HEK293 (cell line): ENCODE results near the gene SYNE3.

Experiments
- CTCF ChIA-PET: fragments of 350-600 bp; formaldehyde crosslinking; extraction: SDS; loops from one replicate; lab custom pipeline; 2021; ENCODE audit warnings: antibody characterized with exemption; lab: Yijun Ruan, JAX
- POLR2A ChIA-PET: fragments of 300-600 bp; formaldehyde crosslinking; extraction: SDS; loops from one replicate; lab custom pipeline; 2020; ENCODE audit warnings: antibody characterized with exemption, inconsistent platforms; lab: Yijun Ruan, JAX
- H3K27ac ChIP-seq: fragments of 200-500 bp; sonication (Bioruptor generic); 2 replicates; pipeline ENCODE4 v1.5.1; 2014; ENCODE audit warnings: low read depth, low read length, control low read depth, inconsistent platforms; ENCODE audit errors: extremely low read depth
- H3K36me3 ChIP-seq, 2 experiments: fragments of 200-500 bp in 1 of 2; sonication (Bioruptor generic) in 1 of 2; 1 replicate in 1 of 2; 2 replicates in 1 of 2; pipeline ENCODE4 v1.5.1; 2014 to 2017; ENCODE audit warnings: inconsistent platforms in 2 of 2, low read length in 2 of 2; ENCODE audit not compliant: control insufficient read depth in 2 of 2, insufficient read depth in 1 of 2
- H3K4me1 ChIP-seq: fragments of 200-500 bp; sonication (Bioruptor generic); 2 replicates; pipeline ENCODE4 v1.5.1; 2014; ENCODE audit warnings: mild to moderate bottlenecking, low read length, inconsistent platforms; ENCODE audit not compliant: control insufficient read depth, insufficient read depth
- H3K4me3 ChIP-seq: 2 replicates; pipeline ENCODE4 v1.5.1; 2011; ENCODE audit warnings: low read depth, mild to moderate bottlenecking, control low read depth, low read length, moderate library complexity
- H3K9me3 ChIP-seq: fragments of 200-500 bp; sonication (Bioruptor generic); 2 replicates; pipeline ENCODE4 v1.5.1; 2014; ENCODE audit warnings: low read depth, low read length, inconsistent platforms; ENCODE audit not compliant: control insufficient read depth, insufficient read depth
- GLIS1 ChIP-seq: fragments of 450-650 bp; formaldehyde crosslinking; IDR thresholded peaks from 2 replicates; pipeline ENCODE4 v1.5.1; 2016; ENCODE audit warnings: missing biosample characterization, missing genetic modification characterization
- IKZF3 ChIP-seq: fragments of 450-650 bp; IDR thresholded peaks from 2 replicates; pipeline ENCODE4 v1.5.0; 2018; ENCODE audit warnings: missing biosample characterization, mild to moderate bottlenecking, missing genetic modification characterization, moderate library complexity
- KLF10 ChIP-seq: fragments of 450-650 bp; IDR thresholded peaks from 2 replicates; pipeline ENCODE4 v1.5.1; 2018; ENCODE audit warnings: missing biosample characterization, mild to moderate bottlenecking, missing genetic modification characterization
- KLF16 ChIP-seq: fragments of 450-650 bp; formaldehyde crosslinking; IDR thresholded peaks from 2 replicates; pipeline ENCODE4 v1.5.1; 2017; ENCODE audit warnings: missing biosample characterization, missing genetic modification characterization
- KLF9 ChIP-seq: fragments of 450-650 bp; formaldehyde crosslinking; IDR thresholded peaks from 2 replicates; pipeline ENCODE4 v1.5.1; 2016; ENCODE audit warnings: missing biosample characterization, missing genetic modification characterization, low read depth
- OSR2 ChIP-seq: fragments of 450-650 bp; formaldehyde crosslinking; IDR thresholded peaks from 2 replicates; pipeline ENCODE4 v1.5.1; 2016; ENCODE audit warnings: missing biosample characterization, missing genetic modification characterization
- PRDM1 ChIP-seq: fragments of 450-650 bp; formaldehyde crosslinking; IDR thresholded peaks from 2 replicates; pipeline ENCODE4; 2016; ENCODE audit warnings: missing biosample characterization, missing genetic modification characterization
- RBAK ChIP-seq: fragments of 450-650 bp; formaldehyde crosslinking; IDR thresholded peaks from 2 replicates; pipeline ENCODE4 v1.5.1; 2016; ENCODE audit warnings: missing biosample characterization, missing genetic modification characterization
- SP2 ChIP-seq: fragments of 450-650 bp; formaldehyde crosslinking; IDR thresholded peaks from 2 replicates; pipeline ENCODE4 v1.5.1; 2016; ENCODE audit warnings: missing biosample characterization, missing genetic modification characterization
- ZBTB17 ChIP-seq: fragments of 450-650 bp; formaldehyde crosslinking; IDR thresholded peaks from 2 replicates; pipeline ENCODE4 v1.5.1; 2016; ENCODE audit warnings: missing biosample characterization, missing genetic modification characterization
- ZBTB20 ChIP-seq: fragments of 450-650 bp; formaldehyde crosslinking; IDR thresholded peaks from 2 replicates; pipeline ENCODE4 v1.5.1; 2016; ENCODE audit warnings: missing biosample characterization, missing genetic modification characterization
- ZBTB48 ChIP-seq: fragments of 450-650 bp; formaldehyde crosslinking; IDR thresholded peaks from 2 replicates; pipeline ENCODE4 v1.5.1; 2016; ENCODE audit warnings: missing biosample characterization, missing genetic modification characterization
- ZNF146 ChIP-seq: fragments of 450-650 bp; formaldehyde crosslinking; IDR thresholded peaks from 2 replicates; pipeline ENCODE4 v1.5.1; 2016; ENCODE audit warnings: missing biosample characterization, missing genetic modification characterization
- ZNF155 ChIP-seq: fragments of 450-650 bp; formaldehyde crosslinking; IDR thresholded peaks from 2 replicates; pipeline ENCODE4 v1.5.1; 2016; ENCODE audit warnings: missing biosample characterization, missing genetic modification characterization
- ZNF157 ChIP-seq: fragments of 450-650 bp; formaldehyde crosslinking; IDR thresholded peaks from 2 replicates; pipeline ENCODE4 v1.5.1; 2016; ENCODE audit warnings: missing biosample characterization, missing genetic modification characterization
- ZNF202 ChIP-seq: fragments of 450-650 bp; formaldehyde crosslinking; IDR thresholded peaks from 2 replicates; pipeline ENCODE4 v1.5.1; 2016; ENCODE audit warnings: missing biosample characterization, missing genetic modification characterization, borderline replicate concordance
- ZNF211 ChIP-seq: fragments of 450-650 bp; formaldehyde crosslinking; IDR thresholded peaks from 2 replicates; pipeline ENCODE4 v1.5.1; 2016; ENCODE audit warnings: low read depth, missing biosample characterization, missing genetic modification characterization
- ZNF239 ChIP-seq: fragments of 450-650 bp; formaldehyde crosslinking; IDR thresholded peaks from 2 replicates; pipeline ENCODE4 v1.5.1; 2016; ENCODE audit warnings: missing biosample characterization, missing genetic modification characterization
- ZNF335 ChIP-seq: fragments of 450-650 bp; formaldehyde crosslinking; conservative IDR thresholded peaks from 2 replicates; pipeline ENCODE4 v1.5.1; 2016; ENCODE audit warnings: missing biosample characterization, missing genetic modification characterization
- ZNF37A ChIP-seq: fragments of 450-650 bp; IDR thresholded peaks from 2 replicates; pipeline ENCODE4 v1.5.1; 2018; ENCODE audit warnings: missing biosample characterization, missing genetic modification characterization
- ZNF426 ChIP-seq: fragments of 450-650 bp; formaldehyde crosslinking; IDR thresholded peaks from 2 replicates; pipeline ENCODE4 v1.5.1; 2017; ENCODE audit warnings: missing biosample characterization, missing genetic modification characterization, mild to moderate bottlenecking, inconsistent platforms, moderate library complexity
- ZNF658 ChIP-seq: fragments of 450-650 bp; formaldehyde crosslinking; IDR thresholded peaks from 2 replicates; pipeline ENCODE4; 2016; ENCODE audit warnings: missing biosample characterization, missing genetic modification characterization
- ZNF791 ChIP-seq: fragments of 450-650 bp; formaldehyde crosslinking; IDR thresholded peaks from 2 replicates; pipeline ENCODE4 v1.5.1; 2016; ENCODE audit warnings: missing biosample characterization, missing genetic modification characterization
- TF ChIP-seq, protein P1 (sequence below): fragments of 450-650 bp; formaldehyde crosslinking; IDR thresholded peaks from 2 replicates; pipeline ENCODE4 v1.5.1; 2016; ENCODE audit warnings: missing biosample characterization, missing genetic modification characterization
- TF ChIP-seq, protein P2 (sequence below): fragments of 450-650 bp; IDR thresholded peaks from 2 replicates; pipeline ENCODE4 v1.5.1; 2018; ENCODE audit warnings: missing biosample characterization, missing genetic modification characterization
- TF ChIP-seq, protein P3 (sequence below): fragments of 450-650 bp; formaldehyde crosslinking; IDR thresholded peaks from 2 replicates; pipeline ENCODE4 v1.5.1; 2016; ENCODE audit warnings: missing biosample characterization, missing genetic modification characterization

SYNE3 gene

DNA sequence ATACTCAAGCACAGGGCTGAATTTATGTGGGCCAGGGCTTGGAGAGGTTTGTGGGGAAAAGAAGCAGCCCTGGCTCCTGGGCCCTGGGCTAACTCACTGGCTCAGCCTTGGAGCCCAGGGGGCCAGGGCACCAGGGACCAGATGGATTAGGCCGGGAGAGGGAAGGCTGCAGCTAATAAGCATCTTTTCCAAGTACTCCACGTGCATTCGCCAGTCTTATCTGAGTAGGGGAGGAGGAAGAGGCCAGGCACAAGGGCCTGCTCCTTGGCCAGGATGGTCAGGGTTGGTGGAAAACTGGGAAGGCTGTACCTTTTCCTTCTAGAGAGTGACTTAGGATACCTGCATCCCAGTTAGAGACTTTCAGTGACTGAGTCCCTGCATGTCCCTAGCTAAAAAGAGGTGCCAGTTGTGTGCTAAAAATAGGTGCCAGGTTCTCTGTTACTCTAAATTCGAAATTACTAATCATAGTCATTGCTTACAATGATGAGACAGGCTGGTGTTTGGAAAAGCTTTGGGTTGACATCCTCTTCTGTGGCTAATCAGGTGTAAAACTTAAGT lies 19.7 kb upstream of the SYNE3 start:
- H3K4me1 ChIP-seq = peaks cover 31% of the 10 kb centered on the region
- peak overlapping the region; percentile 97 for H3K4me3 ChIP-seq
- ChIA-PET POLR2A (interaction anchor here (2.3 to 3.2 kb wide), 2 partner anchors 8 to 20 kb away, joined by 6 to 13 read pairs; partner anchors contain the start of gene SYNE3), CTCF (interaction anchor here (0.7 to 1.3 kb wide), 4 partner anchors 9 to 94 kb away, joined by 3 to 12 read pairs (median 3); no protein-coding TSS in a partner anchor)
- H3K27ac ChIP-seq = peak overlapping the region; percentile 3; the same call in 1 of the 2 replicates
- peaks cover 0 to 8% of the 10 kb centered on the region in 2 experiments; a peak in 1 of 3 replicates for H3K36me3 ChIP-seq
- H3K9me3 ChIP-seq = no peaks in the 10 kb centered on the region
- TF ChIP-seq, protein P1, sequence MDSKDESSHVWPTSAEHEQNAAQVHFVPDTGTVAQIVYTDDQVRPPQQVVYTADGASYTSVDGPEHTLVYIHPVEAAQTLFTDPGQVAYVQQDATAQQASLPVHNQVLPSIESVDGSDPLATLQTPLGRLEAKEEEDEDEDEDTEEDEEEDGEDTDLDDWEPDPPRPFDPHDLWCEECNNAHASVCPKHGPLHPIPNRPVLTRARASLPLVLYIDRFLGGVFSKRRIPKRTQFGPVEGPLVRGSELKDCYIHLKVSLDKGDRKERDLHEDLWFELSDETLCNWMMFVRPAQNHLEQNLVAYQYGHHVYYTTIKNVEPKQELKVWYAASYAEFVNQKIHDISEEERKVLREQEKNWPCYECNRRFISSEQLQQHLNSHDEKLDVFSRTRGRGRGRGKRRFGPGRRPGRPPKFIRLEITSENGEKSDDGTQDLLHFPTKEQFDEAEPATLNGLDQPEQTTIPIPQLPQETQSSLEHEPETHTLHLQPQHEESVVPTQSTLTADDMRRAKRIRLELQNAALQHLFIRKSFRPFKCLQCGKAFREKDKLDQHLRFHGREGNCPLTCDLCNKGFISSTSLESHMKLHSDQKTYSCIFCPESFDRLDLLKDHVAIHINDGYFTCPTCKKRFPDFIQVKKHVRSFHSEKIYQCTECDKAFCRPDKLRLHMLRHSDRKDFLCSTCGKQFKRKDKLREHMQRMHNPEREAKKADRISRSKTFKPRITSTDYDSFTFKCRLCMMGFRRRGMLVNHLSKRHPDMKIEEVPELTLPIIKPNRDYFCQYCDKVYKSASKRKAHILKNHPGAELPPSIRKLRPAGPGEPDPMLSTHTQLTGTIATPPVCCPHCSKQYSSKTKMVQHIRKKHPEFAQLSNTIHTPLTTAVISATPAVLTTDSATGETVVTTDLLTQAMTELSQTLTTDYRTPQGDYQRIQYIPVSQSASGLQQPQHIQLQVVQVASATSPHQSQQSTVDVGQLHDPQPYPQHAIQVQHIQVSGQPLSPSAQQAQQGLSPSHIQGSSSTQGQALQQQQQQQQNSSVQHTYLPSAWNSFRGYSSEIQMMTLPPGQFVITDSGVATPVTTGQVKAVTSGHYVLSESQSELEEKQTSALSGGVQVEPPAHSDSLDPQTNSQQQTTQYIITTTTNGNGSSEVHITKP (tag by site-specific recombination) = peak; percentile 69
- TF ChIP-seq ZNF37A (tag by site-specific recombination) (no peak), PRDM1 (no peak), ZNF157 (no peak), ZNF155 (no peak), ZNF211 (tag by site-specific recombination) (no peak), ZNF202 (tag by site-specific recombination) (no peak), IKZF3 (tag by site-specific recombination) (peak; percentile 13; the same call in 1 of the 2 replicates), ZNF658 (tag by site-specific recombination) (no peak), ZBTB17 (peak; percentile 11; the same call in 1 of the 2 replicates), ZBTB48 (tag by site-specific recombination) (peak; percentile 76)

DNA sequence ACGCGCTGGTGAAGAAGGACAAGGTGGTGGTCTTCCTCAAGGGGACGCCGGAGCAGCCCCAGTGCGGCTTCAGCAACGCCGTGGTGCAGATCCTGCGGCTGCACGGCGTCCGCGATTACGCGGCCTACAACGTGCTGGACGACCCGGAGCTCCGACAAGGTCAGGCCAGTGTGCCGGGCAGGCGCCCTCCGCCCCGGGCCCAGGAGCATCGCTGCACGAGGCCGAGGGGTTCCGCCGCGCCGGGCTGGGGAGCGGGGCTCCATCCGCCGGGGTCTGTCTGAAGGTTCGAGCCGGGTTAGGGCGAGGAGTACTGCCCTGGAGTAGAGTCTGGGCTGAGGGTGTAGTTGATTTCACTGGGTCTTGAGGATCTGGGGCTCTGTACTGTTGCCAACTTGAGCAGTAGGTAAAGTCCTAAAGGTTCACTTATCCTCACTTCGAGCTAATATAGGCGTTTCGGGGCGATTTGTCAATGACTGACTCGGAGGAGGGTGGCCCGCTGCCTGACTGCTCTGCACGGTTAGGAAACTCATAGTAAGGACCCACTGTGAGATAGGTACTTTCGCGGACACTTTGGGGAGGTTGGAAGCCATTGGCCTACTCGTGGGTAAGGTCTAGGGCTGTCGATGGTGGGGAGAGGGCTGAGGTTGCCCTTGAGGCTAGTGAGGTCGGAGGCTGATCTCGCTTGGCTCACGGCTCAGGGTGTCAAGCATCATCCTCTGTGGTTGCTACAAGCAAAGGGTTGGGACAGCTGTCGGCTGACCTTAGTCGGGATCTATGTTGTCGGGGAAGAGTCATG lies 19.0 kb upstream of the SYNE3 start:
- H3K4me3 ChIP-seq = peak overlapping the region; percentile 97
- peak overlapping the region; percentile 71; the same call in 1 of the 2 replicates for H3K27ac ChIP-seq
- peaks cover 35% of the 10 kb centered on the region for H3K4me1 ChIP-seq
- CTCF ChIA-PET = interaction anchor here (0.7 to 1.3 kb wide), 4 partner anchors 8 to 93 kb away, joined by 3 to 12 read pairs (median 3); no protein-coding TSS in a partner anchor
- H3K36me3 ChIP-seq = peaks cover 0 to 14% of the 10 kb centered on the region in 2 experiments; a peak in 1 of 3 replicates
- H3K9me3 ChIP-seq = no peaks in the 10 kb centered on the region
- POLR2A ChIA-PET = interaction anchor here (1.2 to 3.2 kb wide), 3 partner anchors 9 to 20 kb away, joined by 3 to 13 read pairs (median 6); partner anchors contain the start of gene SYNE3
- TF ChIP-seq KLF10 (tag by site-specific recombination) (no peak), OSR2 (tag by site-specific recombination) (no peak), ZNF202 (tag by site-specific recombination) (no peak), KLF9 (tag by site-specific recombination) (no peak), ZNF146 (tag by site-specific recombination) (peak; percentile 11; the same call in 1 of the 2 replicates), GLIS1 (no peak), ZNF335 (peak; percentile 82), RBAK (tag by site-specific recombination) (no peak), ZBTB17 (peak; percentile 35; the same call in 1 of the 2 replicates), ZNF426 (tag by site-specific recombination) (no peak), ZNF239 (no peak), ZBTB20 (tag by site-specific recombination) (peak; percentile 68), SP2 (tag by site-specific recombination) (0 out of 2 replicates have a peak, but pooled peaks have one; percentile 5), ZNF791 (no peak), KLF16 (tag by site-specific recombination) (no peak)
- TF ChIP-seq, protein P2, sequence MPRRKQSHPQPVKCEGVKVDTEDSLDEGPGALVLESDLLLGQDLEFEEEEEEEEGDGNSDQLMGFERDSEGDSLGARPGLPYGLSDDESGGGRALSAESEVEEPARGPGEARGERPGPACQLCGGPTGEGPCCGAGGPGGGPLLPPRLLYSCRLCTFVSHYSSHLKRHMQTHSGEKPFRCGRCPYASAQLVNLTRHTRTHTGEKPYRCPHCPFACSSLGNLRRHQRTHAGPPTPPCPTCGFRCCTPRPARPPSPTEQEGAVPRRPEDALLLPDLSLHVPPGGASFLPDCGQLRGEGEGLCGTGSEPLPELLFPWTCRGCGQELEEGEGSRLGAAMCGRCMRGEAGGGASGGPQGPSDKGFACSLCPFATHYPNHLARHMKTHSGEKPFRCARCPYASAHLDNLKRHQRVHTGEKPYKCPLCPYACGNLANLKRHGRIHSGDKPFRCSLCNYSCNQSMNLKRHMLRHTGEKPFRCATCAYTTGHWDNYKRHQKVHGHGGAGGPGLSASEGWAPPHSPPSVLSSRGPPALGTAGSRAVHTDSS = peak; percentile 59; the same call in 1 of the 2 replicates
- TF ChIP-seq, protein P3, sequence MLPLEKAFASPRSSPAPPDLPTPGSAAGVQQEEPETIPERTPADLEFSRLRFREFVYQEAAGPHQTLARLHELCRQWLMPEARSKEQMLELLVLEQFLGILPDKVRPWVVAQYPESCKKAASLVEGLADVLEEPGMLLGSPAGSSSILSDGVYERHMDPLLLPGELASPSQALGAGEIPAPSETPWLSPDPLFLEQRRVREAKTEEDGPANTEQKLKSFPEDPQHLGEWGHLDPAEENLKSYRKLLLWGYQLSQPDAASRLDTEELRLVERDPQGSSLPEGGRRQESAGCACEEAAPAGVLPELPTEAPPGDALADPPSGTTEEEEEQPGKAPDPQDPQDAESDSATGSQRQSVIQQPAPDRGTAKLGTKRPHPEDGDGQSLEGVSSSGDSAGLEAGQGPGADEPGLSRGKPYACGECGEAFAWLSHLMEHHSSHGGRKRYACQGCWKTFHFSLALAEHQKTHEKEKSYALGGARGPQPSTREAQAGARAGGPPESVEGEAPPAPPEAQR (tag by site-specific recombination) = no peak
